ENCODE results near the gene C8A.

Gene C8A

DNA sequence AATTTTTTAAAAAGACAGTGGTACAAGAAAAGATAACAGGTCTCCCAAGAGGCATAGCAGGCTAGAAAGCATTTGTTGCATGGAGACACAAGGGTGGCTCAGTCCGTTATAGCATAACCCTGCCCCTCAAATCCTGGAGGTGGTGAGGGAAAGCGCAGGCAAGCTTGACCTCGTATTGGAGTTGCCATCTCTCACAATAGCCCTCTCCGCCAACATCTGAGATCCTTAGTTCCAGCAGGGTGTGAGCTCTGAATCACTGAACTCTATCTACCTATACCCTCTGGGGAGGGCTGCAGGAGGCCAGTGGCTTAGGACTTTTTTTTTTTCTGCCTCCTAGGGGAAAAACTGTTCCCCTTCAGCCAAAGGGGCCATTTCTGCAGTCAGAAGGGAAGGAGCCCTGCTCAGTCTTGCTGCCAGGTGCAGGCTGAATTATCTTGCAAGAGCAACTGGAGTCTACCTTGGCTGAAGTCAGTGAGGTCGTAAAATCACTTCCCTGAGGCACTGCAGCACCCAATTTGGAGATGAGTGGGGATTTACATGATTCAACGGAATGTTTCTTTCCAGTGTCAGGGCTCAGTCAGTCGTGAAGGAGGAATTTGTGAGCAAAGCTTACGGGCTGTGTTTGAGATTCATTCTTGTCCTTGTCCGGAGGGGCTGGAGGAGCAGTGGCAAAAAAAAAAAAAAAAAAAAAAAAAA is 17.2 kb upstream of the C8A start:
- DNase-seq (ENCODE audit: low spot score): no peak

DNA sequence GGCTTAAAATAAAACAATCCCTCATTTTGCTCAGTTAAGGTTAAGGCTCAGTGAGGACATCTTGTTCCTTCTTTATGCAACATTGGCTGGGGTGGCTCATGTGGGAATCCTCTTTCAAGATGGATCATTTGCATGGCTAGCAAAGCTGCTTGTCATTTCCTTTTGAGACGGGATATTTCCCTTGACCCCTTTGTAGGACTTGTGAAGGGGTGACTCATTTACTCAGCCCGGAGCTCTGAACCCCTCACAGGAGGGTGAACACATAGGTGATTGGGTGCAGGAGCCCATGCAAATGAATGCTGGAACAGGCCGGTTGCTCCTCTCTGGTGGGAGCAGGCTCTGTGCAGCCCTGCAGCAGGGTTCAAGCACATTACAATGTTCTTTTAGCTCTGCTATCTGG is 15.8 kb upstream of the C8A start:
- peak; percentile 42 for DNase-seq (ENCODE audit: low spot score)

GRCh38 chr1:56843544-56843943 is 11.1 kb upstream of the C8A start:
- DNase-seq (ENCODE audit: low spot score): no peak

DNA sequence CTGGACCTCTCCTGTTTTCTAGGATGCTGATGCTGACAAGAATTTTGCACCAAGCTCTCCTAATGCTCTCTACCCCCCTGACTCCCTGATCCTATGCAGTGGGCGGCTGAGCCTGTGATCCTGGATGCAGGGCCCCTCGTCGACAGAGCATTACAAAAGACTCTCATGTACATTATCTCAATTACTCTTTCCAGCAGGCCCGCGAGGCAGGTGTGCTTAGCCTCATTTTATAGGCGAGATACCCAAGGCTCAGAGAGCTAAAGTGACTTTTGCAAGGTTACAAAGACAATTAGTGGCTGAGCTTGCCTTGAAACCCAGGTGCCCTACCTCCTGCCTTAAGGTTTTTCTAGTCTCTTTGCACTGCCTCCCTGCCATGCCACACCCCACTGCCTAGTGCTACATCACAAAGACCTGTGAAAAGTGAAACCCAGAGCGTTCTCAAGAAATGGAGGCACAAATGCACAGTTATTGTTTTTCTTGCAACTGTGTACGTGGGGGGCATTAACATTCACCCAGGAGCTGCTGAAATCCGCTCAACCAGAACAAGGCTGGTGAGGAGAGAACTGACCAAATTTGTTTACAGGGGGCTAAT is 10.0 kb upstream of the C8A start:
- DNase-seq (ENCODE audit: low spot score): no peak

DNA sequence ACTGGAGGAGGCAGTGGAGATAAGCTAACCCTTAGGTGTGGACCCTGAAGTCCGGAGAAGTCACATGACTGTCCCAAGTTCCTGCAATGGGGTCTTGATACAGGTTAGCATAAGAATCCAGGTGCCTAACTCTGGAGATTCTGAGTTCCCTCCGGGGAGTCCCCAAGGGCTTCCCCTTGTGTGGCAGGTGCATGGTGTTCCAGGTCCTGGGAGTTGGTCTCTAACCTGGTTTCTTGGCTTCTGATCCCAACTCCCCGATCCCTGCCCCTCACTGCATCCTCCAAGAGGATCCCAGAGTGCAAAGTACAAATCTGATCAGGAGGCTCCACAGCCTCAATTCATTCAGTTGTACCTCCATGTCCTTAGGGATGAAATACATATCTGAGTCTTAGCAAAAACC is 9.3 kb upstream of the C8A start:
- no peak for DNase-seq (ENCODE audit: low spot score)

- no peak for DNase-seq (ENCODE audit: low spot score)
Observed at GRCh38 chr1:56849750-56850149, 4.8 kb upstream of the C8A start.

- DNase-seq (ENCODE audit: low spot score): no peak
Observed at GRCh38 chr1:56850411-56850810, 4.2 kb upstream of the C8A start.

GRCh38 chr1:56850922-56851321 is 3.7 kb upstream of the C8A start:
- no peak for DNase-seq (ENCODE audit: low spot score)

GRCh38 chr1:56852476-56852875 is 2.1 kb upstream of the C8A start:
- no peak for DNase-seq (ENCODE audit: low spot score)

DNA sequence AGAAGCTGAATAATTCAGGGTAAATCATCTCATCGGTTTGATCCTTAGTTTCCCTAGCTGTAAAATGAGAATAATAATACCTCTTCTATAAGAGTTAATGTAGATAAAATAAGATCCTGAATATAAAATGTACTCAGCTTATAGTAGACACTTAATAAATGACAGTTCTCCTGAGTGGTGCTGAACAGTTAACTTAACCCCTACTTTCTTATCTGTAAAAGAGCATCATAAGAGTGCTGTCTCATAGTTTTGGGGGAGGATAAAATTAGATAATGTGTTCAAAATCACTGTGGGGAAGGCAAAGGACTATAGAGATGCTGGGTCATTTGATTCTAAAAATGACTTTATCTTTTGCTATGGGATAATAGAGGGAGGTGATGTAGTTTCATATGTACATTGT is 593 bp downstream of the C8A start:
- DNase-seq (ENCODE audit: low spot score): no peak

DNA sequence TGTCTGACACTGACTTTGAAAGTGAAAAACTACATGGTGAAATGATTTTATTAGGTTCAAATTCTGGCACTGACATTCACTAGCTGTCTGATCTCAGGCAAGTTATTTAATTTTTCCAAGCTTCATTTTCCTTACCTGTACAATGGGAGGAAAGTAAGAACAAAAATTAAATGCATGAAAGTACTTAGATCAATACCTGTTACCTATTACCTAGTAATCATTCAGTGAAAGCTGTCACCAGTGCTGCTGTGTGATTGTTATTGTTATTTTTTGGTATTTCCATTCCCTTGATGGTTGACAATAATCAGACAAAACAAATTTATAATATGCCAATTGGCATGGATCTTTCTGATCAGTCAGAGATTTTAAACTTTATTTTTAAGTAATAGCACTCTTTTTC is 1.6 kb downstream of the C8A start:
- no peak for DNase-seq (ENCODE audit: low spot score)

- no peak for DNase-seq (ENCODE audit: low spot score)
Observed at GRCh38 chr1:56859287-56859686, 4.7 kb downstream of the C8A start.

- no peak for DNase-seq (ENCODE audit: low spot score)
Observed at GRCh38 chr1:56863265-56863992, 8.8 kb downstream of the C8A start.

DNA sequence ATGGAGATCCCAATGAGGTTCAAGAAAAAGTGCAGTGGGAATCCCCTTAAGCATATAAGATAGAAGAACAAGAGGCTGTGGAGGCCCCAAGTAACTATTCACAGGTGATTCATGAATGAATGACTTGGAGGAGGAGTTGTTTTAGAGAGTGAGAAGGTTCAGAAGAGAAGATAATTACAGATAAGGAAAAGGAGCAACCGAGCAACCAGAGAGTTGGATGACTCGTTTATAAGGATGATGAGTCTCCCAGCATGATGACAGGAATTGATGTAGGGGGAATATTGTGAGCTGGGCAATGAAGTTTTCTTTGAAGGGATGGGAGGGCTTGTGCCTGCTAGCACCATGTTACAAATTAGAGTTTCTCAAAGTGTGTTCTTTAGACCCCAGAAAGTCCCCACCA is 9.8 kb downstream of the C8A start:
- DNase-seq (ENCODE audit: low spot score): no peak

DNA sequence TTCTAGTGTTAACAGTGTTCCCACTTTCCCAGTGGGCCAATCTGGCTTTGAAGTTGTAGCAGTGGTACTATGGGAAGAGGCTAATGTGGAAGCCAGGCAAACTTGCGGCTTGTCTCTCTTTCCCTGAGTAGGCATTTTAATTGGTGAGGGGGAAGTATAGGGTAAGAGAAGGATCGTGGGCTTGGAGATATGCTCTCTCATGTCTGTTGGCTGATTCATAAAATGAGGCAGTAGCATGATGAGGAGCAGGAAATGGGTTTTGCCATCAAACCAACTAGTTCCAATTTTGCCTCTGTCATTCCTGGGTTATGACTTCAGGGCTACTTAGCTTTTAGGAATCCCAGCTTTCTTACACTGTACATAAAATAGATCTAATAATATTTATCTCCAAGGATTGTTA is 12.1 kb downstream of the C8A start:
- DNase-seq (ENCODE audit: low spot score): no peak

DNA sequence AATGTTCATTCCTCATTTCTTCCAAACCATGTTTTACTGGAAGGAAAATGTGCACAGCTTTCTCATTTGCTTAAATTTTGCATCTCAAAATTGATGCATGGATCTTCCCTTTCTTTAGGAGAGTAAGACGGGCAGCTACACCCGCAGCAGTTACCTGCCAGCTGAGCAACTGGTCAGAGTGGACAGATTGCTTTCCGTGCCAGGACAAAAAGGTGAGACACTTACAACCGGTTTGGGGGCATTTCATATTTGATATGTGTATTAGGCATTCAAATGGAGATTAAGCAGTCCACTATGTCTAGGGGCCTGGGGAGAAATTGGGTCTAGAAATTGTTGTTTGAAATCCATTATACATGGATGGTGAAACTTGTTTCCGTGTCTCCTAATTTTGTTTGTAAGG is 12.9 kb downstream of the C8A start:
- DNase-seq (ENCODE audit: low spot score): no peak

GRCh38 chr1:56868761-56869160 is 14.2 kb downstream of the C8A start:
- DNase-seq (ENCODE audit: low spot score): no peak

- DNase-seq (ENCODE audit: low spot score): no peak
Observed at GRCh38 chr1:56872597-56872996, 18.0 kb downstream of the C8A start.

- DNase-seq (ENCODE audit: low spot score): no peak
Observed at GRCh38 chr1:56873213-56873612, 18.6 kb downstream of the C8A start.

- DNase-seq (ENCODE audit: low spot score): no peak
Observed at GRCh38 chr1:56874689-56875088, 20.1 kb downstream of the C8A start.

DNA sequence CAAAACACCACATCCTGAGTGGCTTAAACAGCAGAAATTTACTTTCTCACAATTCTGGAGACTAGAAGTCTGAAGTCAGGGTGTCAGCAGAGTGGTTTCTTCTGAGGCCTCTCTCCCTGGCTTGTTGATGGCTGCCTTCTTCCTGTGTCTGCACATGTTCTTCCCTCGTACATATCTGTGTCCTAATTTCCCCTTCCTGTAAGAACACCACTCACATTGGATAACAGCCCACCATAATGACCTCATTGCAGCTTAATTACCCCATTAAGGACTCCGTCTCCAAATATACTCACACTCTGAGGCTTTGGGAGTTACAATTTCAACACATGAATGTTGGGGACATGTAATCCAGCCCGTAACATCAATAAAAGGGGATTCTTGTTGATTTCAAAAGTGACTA is 23.4 kb downstream of the C8A start:
- no peak for DNase-seq (ENCODE audit: low spot score)

- DNase-seq (ENCODE audit: low spot score): no peak
Observed at GRCh38 chr1:56880774-56881173, 26.2 kb downstream of the C8A start.

DNA sequence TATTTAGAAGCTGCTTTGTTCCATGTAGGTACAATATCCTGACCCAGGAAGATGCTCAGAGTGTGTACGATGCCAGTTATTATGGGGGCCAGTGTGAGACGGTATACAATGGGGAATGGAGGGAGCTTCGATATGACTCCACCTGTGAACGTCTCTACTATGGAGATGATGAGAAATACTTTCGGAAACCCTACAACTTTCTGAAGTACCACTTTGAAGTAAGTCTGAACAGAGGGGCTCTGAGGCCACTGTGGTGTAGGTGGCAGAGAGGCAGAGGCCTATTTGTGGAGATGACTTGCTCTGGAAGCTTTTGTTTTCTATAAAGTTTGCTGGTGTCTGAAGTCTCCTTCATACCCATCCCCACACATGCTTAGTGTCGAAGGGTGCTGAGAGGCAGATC is 26.8 kb downstream of the C8A start:
- no peak for DNase-seq (ENCODE audit: low spot score)

- no peak for DNase-seq (ENCODE audit: low spot score)
Observed at GRCh38 chr1:56890229-56890628, 35.6 kb downstream of the C8A start.
